GM18505 (cell line): ENCODE measurements around the gene KPNA2.
"Not testable (repeated sequence)": the region's sequence is repeated elsewhere in the genome, so short reads cannot be mapped to it uniquely, and the experiment has no call there.

Experiments
- ATAC-seq: cut with Tn5 transposase; IDR thresholded peaks from one replicate; pipeline ENCODE4 v1.9.1; 2021; ENCODE audit not compliant: unreplicated experiment
- POLR2A ChIP-seq: IDR thresholded peaks from 4 replicates; pipeline ENCODE4 v1.6.1; 2011; ENCODE audit warnings: borderline replicate concordance; ENCODE audit not compliant: insufficient read depth, insufficient read length; ENCODE audit errors: extremely low read depth

The KPNA2 gene

DNA sequence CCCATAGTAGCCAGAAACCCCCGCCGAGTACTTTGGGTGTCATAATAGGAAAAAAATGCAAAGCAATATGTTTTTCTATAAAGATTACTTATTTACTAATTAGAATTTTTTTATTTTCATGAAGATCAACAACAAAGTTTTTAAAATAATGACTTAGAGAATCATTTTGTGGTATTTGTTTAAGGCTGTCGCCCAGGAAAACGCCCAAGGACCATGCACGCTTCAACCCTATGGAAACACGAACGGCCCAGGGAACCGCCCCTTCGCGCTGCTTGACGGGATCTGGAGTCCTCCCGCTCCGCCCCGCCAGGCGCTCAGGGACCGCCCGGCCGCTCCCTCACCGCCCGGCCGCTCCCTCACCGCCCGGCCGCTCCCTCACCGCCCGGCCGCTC is 408 bp upstream of the KPNA2 start:
- TF ChIP-seq POLR2A: no peak
- ATAC-seq: peak; percentile 87

DNA sequence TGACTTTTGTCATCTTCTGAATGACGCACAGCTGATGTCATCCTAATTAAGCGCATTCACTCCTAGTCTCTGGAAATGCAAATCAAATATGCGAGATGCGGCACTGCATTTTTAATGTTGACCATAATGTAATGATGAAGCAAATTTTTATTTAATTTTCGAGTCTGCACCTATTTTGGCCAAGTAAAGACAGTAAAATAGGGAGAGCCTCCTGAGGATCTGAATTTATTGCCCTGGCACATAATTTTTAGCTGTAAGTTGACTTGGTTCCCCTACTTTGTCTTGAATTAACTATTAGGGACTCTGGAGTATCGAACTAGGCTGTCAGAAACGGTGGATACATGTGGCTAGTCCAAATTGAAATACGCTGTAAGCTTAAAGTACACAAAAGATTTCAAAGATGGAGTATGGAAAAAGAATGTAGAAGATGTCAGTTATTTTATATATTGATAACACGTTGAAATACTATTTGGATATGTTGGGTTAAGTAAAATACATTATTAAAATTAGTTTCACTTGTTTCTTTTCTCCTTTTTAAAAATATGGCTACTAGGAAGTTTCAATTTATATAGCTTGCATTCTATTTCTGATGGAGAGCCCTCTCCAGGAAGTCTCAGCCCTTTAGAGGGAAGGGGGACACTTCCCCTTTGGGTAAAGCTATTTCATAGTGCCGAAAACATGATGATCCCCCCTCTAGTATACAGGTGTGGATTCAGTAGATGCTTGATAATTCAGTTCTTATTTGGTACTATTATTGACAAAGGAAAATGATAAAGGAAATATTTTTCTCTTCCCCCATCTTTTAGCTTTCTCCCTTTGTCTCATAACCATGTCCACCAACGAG is 991 bp downstream of the KPNA2 start:
- ATAC-seq: no peak
- no peak for TF ChIP-seq POLR2A

DNA sequence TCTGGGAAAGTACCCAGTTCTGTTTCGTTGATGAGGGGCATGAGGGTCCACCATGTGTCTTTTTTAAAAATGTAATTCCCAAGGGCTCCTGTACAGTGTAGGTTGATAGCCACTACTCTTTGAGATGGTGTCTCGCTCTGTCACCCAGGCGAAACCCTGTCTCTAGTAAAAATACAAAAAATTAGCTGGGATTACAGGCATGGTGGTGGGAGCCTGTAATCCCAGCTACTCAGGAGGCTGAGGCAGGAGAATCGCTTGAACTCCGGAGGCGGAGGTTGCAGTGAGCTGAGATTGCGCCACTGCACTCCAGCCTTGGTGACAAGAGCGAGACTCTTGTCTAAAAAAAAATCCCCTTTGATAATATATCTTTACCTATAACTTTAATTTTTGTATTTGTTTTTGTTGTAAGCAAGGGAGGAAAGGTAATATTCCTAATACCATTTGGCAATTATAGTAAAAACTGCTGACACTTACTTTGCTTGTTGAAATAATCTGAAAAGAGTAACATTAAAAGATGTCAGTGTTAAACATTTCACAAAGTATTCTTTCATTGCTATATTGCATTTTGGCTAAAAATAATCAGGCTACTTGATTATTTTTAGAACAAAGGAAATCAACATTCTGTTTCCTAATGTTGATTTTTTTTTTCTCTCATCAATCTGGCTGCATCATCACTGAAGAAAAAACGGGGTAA is 11.8 kb downstream of the KPNA2 start:
- no peak for ATAC-seq
- TF ChIP-seq POLR2A: no peak

DNA sequence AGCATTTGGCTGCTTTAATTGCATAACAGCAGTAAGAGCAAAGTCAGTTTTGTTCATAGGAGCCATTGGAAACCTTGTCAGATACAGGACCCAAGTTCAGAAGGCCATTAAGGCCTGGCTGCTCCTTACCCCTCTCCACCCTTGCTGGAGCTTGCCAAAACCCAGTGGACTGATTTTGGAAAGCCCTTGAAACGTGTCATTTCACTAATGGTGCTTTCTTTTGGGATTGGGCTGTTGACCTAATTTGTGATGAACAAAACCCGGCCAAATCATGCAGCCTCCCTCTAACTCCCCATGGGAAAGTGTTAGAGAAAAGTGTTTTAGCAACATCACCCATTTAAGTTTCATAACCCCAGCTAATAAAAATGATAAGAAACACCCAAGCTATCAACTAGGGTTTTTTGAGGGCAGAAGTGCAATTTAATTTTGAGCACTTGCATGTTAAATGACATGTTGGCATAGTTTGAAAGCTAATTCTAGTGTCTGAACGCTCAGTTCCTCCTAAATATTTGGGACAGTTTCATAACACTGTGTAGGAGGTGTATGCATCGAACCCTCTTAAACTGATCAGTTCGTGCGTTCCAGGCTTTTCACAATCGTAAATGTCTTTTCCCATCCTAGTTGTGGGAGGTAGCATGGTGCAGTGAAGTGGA is 12.5 kb downstream of the KPNA2 start:
- not testable (repeated sequence) for ATAC-seq

DNA sequence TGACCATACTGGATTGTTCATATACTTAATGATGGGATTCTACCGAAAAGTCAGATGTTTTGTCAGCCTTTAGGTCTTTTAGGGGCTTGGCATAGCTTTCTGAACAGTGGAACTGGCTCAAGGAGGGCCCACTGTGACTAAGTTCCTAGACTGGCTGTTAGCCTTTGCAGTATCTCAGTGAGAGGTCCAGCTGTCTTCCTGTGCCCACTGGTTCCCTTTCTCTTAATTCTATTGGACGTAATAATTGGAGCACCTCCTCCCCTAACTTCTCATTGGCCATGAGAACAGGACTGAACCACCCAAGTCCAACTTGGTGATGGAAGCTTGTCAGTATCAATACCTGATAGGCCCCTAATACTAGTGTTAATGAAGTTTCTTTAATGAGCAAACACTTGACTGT is 13.5 kb downstream of the KPNA2 start:
- ATAC-seq: no peak
- no peak for TF ChIP-seq POLR2A

DNA sequence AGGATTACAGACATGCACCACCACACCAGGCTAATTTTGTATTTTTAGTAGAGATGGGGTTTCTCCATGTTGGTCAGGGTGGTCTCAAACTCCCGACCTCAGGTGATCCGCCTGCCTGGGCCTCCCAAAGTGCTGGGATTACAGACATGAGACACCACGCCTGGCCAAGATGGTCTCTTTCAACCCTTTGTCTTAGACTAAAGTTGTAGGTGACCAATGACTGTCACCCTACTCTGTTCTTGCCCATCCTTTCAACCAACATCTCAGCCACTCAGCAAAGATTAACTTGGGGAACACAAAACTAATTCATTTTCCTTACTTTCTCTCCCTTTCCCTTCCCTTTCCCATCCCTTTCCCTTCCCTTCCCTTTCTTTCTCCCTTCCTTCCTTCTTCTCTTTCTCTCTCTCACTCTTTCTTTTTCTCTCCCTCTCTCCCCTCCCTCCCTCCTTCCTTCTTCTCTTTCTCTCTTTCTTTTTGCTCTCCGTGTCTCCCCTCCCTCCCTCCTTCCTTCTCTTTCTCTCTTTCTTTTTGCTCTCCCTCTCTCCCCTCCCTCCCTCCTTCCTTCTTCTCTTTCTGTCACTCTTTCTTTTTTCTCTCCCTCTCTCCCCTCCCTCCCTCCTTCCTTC is 14.4 kb downstream of the KPNA2 start:
- not testable (repeated sequence) for ATAC-seq

DNA sequence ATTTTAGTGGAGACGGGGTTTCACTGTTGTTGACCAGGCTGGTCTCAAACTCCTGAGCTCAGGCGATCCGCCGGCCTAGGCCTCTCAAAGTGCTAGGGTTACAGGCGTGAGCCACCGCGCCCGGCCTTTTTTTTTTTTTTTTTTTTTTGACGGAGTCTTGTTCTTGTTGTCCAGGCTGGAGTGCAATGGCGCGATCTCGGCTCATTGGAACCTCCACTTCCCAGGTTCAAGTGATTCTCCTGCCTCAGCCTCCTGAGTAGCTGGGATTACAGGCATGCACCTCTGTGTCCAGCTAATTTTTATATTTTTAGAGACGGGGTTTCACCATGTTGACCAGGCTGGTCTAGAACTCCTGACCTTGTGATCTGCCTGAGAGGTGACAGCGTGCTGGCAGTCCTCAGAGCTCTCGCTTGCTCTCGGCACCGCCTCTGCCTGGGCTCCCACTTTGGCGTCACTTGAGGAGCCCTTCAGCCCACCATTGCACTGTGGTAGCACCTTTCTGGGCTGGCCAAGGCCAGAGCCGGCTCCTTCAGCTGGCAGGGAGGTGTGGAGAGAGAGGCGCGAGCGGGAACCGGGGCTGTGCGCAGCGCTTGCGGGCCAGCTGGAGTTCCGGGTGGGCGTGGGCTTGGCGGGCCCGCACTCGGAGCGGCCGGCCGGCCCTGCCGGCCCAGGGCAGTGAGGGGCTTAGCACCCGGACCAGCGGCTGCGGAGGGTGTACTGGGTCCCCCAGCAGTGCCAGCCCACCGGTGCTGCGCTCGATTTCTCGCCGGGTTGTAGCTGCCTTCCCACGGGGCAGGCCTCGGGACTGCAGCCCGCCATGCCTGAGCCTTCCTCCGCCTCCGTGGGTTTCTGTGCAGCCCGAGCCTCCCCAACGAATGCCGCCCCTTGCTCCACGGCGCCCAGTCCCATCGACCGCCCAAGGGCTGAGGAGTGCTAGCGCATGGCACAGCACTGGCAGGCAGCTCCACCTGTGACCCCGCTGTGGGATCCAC is 16.1 kb downstream of the KPNA2 start:
- not testable (repeated sequence) for ATAC-seq

DNA sequence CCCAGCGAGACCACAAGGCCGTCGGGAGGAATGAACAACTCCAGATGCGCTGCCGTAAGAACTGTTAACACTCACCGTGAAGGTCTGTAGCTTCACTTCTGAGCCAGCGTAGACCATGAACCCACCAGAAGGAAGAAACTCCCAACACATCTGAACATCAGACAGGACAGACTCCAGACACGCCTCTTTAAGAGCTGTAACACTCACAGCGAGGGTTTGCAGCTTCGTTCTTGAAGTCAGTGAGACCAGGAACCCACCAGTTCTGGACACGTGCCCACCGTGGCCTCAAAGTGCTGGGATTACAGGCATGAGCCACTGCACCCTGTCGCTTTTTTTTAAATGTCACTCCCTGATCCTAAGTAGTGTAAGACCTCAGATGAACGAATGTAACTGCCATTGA is 17.3 kb downstream of the KPNA2 start:
- TF ChIP-seq POLR2A: no peak
- ATAC-seq: no peak

DNA sequence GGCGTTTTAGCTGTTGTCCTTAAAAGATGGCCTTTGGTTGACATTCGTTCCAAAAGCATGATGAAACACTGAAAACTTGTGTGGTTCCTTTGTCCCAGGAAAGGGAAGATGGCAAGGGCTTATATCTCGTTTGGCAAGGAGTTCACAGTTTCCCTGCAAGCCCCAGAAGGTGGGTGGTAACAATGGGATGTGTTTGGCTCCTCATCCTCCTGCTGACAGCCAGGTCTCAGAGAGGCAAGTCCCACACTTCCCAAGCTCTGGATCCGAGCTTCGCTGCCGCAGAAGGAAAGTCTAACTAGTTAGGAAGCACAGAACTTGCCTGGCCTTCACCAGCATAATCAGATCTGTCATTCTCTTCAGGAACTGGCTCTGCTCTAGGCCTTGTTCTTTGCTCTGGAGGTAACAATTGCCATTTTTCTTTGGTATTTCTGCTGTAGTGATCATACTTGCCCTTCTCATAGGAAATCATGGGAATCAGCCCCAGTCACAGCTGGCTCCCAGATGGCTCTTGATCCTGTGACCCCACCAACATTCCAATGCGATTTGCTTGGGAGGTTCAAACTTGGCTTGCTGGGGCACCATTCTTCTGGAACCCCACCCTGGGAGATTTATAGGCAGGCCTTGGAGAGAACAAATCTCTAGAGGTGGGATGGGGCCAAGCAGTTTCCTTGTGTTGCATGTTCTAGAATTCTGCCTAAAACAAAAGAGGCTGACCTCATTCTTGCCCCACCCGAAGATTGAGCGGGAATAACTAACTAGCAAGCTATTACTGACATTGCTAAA is 17.9 kb downstream of the KPNA2 start:
- ATAC-seq: no peak
- no peak for TF ChIP-seq POLR2A

DNA sequence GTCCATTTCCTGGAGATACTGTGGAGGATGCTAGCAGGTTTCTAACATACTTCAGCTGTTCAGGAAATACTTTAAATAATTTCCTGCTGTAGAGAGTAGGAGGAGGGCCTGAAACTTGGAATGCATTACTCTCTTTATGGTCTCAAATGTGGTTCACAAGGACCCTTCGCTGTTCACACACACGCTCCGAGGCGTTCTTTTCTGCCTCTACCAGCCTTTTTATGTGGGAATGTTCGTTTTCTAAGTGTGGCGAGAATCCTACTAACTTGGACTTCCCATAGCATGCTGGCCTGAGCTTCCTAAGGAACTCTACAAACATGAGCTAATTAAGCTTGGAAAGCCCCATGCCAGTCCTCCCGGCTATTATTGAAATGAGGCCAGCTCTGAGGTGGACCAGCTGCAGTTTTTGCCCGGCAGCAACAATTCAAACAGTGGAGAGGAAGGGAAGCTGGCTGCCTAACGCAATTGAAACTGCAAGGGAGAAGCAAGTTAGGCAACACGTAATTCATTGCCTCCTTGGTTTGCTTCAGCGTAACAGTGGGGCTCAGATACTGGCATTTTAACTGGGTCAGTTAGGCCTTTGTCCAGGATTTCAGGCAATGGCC is 18.9 kb downstream of the KPNA2 start:
- TF ChIP-seq POLR2A: no peak
- no peak for ATAC-seq

DNA sequence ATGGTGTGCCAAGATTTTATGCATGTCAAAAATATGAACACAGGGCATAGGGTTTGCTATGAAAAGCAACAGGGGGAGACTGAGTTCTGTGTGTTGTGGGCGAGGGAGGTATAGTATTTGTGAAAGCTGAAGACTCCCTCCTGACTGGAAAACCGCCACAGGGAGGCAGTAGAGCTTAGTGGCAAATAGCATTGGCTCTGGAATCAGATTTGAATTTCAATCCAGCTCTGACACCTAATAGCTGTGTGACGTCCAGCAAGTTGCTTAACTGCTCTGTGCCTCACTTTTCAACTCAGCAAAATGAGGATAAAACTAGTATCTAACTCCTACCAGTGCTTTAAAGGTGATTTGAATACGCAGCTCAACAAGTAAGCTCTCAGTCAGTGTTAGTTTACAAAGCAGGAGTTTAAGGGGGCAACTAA is 22.0 kb downstream of the KPNA2 start:
- ATAC-seq: no peak
- no peak for TF ChIP-seq POLR2A

DNA sequence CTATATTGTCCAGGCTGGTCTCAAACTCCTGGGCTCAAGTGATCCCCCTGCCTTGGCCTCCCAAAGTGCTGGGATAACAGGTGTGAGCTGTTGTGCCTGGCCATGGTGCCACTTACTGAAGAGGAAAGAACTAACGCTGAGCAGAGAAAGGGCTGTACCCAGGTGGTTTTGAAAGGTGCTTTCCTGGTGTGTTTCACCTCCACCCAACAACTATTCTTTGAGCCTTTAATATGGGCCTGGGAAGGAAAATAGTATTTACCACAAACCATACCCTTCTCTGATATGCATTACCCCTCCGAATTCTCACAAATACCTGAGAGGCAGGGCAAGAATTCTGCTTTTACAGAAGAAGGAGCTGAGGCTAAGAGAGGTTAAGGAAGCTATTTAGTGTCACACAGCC is 24.8 kb downstream of the KPNA2 start:
- ATAC-seq: no peak
- TF ChIP-seq POLR2A: no peak
